NCI-H69 (cell line): ENCODE data around the gene PSTPIP1.
"Not testable (repeated sequence)": the region's sequence is repeated elsewhere in the genome, so short reads cannot be mapped to it uniquely, and the experiment has no call there.

Source experiments
- DNase-seq: peaks from one replicate; lab custom pipeline; 2025; lab: John Stamatoyannopoulos, UW

The PSTPIP1 gene

DNA sequence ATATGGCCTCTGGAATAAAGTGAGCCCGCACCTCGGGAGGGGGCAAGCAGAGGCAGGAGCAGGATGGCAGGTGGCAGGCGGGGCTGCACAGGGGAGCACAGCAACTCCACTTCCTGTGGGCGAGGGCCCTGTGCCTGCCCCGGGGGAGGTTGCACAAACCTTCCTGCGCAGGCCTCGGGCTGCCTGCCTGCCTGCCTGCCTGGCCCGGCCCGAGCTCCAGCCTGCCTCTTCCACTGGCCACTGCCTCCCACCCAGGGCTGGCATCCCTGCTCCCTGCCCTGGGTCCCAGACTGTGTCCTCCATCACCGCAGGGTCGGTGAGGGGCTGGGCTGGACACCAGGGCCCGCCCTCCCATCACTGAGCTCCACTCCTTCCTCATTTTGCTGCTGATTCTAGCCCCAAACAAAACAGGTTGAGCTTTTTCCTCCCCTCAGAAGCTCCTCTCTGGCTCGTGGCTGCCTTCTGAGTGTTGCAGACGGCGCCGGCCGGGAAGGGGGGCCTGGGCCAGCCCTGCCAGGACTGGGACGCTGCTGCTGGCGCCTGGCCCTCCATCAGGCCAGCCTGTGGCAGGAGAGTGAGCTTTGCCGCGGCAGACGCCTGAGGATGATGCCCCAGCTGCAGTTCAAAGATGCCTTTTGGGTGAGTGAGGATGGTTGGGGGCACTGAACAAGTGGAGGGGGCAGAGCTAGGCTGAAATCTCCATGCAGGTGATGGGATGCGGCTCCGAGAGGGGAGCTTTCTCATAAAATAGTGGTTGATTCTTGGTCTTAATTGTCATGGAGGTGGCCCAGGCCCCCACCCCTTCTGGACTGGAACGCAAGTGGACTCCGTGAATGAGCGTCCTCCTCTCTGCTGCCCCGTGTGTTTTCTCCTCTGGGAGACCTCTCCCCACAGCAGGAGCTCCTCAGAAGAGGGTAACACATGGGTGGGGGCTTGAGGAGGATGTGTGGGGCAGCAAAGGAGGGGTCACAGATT is at the start of gene PSTPIP1:
Gene PSTPIP1 (plus strand): TSS at position 156 of the 975 bp plus-strand sequence. CDS start 448 bp downstream, at position 604.
- peak; percentile 66 for DNase-seq

DNA sequence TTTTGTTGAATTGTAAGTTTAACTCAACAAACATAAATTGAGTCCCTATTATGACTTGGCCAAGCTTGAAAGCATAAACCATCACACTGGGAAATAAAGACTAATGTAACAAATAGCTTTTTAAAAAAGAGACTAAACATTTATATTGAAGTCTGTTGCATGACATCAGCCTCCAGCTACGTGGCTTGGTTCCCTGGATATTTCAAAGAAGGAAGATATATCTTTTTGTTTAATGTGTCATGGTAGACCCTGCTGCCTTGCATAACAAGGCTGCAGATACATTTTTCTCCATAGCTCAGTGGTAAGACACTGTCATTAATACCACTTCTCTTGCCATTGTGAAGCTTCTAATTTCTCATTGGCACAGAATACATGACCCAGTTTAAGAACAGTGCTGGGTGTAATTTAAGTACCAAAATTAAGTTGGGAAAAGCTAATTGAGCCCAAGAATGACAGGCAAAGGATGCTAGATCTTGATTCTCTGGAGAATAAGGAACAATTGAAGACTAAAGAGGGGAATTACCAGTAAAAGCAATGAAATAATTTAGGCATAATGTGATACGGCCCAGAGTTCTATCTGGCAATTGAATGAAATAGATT is 49.3 kb upstream of the PSTPIP1 start:
- DNase-seq = no peak

DNA sequence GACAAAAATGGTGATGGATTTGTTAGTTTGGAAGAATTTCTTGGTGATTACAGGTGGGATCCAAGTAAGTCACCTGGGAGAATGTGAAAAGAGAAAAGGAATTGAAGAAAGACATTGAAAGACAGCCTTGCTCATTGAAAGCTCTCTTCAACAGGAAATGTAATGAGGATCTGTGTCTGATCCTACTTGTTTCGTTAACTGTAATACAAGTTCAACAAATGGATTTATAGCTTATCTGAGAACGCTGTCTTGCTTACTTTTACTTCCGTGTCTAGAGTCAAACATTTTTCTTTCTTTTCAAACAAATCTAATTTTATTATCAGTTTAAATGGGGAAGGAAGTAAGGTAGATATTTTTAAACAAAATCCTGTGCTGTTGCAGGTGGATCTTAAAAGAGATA is 47.5 kb upstream of the PSTPIP1 start:
- no peak for DNase-seq

DNA sequence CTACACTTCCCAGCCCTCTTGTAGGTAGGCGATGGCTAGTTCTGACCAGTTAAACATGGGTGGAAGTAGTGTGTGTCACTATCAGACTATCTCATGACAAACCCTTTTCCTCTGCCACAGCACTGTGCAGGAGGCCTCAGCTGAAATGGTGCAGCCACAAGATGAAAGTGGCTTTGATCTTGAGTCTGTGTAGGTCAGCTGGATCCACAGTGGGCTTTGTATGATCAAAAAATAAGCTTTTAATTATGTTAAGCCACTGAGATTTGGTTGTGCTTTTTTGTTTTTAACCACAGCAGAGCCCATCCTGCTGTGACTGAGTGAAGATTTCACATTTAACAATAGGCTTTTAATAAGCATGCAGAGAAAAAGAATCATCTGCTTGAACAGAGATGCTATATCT is 43.7 kb upstream of the PSTPIP1 start:
- no peak for DNase-seq

DNA sequence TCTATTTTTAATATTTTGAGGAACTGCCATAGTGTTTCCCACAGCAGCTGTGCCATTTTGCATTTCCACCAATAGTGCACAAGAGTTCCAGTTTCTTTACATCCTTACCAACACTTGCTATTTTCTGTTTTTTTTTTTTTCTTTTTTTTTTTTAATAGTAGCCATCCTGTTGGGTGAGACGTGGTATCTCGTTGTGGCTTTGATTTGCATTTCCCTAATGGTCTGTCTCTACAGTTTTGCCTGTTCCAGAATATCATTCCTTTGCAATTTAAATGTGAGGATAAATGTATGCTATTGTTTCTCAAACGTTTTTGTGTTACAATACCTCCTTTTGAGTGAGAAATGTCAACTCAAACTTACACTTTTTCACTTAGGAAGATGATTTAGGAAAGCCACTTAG is 41.0 kb upstream of the PSTPIP1 start:
- no peak for DNase-seq

DNA sequence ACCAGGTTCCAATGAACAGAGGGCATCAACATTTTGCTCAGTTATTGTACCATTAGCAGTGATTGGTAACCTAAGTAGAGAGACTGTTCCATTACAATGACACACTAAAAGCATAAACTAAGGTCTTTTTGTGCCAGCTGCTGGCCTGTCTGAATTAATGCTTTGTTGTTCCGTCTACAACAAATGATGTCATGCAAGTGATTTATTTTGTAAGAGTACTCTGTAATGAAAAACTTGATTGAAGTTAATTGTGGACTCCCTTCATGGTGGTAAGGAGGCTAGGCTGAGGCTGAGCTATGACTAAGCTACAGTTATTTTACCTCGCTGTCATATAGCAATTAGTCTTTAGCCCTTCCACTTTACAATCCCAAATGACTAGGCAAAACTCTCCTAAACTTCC is 40.2 kb upstream of the PSTPIP1 start:
- DNase-seq = peak; percentile 57

DNA sequence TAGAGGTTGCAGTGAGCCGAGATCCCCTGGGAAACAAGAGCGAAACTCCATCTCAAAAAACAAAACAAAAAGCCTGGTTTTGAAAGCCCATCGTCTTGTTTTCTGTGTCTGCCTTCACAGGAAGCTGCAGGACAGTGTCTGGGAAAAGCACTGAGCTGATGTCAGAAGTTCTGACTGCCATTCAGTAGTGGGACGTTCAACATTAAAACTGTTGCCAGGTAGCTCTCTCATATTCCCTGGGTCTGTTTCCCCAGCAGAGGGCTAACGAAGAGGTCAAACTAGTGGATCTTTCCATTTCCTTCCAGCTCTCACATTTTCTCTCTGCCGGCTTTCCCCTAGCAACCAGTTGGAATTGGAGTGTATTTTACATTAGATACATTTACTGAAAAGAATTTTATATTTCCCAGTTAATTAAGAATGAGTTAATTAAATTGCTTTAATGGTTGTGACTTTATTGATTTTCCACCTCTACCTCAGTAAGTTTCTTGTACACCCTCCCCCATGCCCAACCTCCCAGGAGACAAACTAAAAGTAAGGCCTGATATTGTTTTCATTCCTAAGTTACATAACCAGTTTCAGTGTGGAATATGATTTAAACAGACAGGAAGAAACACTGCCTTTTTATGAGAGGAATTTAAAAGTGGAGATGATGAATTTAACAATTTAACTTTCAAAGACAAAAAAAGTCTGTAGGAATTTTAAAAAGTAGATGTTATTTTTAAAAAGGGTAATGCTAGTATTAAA is 33.5 kb upstream of the PSTPIP1 start:
- DNase-seq = no peak

DNA sequence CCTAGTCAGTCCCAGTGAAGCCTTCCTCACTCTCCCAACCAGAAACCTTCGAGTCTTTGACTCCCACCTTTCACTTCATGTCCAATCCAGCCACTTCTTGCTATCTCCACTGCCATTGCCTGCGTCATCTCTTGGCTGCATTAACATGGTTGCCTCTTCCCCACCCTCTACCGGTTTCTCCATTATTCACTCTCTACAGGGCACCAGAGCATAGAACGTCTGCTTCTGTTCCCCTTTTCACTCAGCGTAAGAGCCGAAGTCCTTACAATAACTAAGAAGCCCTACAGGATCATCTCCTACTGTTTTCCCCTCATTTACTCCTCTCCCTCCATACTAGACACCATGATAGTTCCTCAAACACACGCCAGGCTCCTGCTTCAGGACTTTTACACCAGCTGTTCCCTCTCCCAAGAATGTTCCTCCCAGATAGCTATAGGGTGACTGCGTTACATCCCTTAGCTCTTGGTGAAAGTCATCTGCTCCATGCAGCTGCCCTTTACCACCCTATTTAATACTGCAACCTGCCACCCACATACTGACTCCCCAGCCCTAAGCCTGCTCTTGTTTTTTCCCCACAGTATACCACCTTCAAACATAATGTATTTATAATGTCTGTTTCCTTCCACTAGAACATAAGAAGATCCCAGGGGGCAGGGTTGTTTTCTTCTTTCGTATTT is 32.5 kb upstream of the PSTPIP1 start:
- DNase-seq = no peak

DNA sequence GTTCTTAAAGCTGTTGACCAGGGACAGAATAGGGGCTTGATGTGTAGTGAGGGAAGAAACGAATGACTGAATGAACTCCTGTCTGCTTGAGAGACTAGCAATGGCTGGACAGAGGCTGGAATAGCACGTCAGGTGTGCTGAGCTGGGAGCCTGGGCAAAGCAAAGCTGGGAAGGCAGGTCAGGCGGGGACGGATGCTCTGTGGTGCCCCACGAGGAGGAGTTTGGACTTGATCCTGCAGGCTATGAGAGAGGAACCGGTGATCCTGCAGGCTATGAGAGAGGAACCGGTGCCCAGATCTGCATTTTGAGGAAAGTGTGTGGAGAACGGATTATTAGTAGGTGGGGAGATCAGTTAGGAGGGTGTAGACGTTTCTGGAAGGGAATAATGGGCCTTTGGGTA is 31.3 kb upstream of the PSTPIP1 start:
- no peak for DNase-seq

DNA sequence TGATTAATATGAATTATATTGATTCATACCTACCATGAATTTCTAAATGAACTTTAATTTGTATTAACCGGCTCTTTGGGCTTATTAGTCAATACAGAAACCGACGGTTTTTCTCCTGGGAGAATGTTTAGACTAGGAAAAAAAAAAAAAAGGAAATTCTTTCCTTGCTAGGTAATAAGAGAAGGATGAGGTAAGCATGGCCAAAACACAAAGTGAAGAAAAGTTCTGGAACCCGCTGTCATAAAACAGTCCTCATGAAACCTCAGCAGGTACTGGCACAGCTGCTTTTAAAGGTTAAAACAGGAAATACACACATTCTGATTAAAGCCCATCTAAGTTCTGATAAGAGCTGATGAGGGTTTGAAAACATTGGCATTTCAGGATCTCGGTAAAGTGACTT is 30.8 kb upstream of the PSTPIP1 start:
- no peak for DNase-seq

DNA sequence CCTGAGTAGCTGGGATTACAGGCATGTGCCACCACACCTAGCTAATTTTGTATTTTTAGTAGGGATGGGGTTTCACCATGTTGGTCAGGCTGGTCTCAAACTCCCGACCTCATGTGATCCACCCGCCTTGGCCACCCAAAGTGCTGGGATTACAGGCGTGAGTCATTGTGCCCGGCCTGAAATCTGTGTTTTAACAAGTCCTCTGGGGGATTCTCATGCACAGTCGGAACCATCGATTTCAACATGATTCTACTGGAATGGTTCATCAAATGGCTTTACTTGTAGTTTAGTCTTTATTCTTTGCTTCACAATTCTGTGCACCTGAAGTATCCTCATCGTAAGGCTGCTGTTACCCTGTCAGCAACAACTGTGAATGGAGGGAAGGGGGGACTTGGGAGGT is 28.9 kb upstream of the PSTPIP1 start:
- not testable (repeated sequence) for DNase-seq

DNA sequence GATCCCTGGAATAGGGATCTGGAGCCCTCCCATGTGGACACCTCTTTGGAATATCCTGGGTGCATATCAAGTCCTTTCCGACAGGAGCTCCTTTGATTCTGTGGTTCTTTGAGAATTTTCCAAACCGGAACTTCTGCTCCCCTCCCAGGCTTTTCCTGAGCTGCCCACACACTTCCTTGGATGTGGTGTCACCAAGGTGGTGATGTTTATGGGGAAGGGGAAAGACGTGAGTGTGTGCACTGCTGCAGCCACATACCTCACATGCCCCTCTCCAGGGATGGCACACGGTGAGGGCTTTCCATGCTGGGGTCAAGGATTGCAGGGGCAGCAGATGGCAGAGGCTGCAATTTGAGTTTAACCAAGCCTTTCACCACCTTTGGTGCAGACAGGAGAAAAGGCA is 27.9 kb upstream of the PSTPIP1 start:
- DNase-seq = no peak

DNA sequence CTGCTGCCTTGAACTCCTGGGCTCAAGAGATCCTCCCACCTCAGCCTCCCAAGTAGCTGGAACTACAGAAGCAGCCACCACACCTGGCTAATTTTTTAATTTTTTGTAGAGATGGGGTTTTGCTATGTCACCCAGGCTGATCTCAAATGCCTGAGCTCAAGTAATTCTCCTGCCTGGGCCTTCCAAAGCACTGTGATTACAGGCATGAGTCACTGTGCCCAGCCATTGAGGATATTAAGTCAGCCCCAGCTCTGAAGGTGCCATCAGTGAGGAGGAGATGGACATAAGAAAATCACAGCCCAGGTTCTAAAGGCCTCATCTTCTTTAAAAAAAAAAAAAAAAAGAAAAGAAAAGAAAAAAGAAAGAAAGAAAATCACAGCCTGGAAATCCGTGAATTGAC is 26.6 kb upstream of the PSTPIP1 start:
- DNase-seq = no peak

DNA sequence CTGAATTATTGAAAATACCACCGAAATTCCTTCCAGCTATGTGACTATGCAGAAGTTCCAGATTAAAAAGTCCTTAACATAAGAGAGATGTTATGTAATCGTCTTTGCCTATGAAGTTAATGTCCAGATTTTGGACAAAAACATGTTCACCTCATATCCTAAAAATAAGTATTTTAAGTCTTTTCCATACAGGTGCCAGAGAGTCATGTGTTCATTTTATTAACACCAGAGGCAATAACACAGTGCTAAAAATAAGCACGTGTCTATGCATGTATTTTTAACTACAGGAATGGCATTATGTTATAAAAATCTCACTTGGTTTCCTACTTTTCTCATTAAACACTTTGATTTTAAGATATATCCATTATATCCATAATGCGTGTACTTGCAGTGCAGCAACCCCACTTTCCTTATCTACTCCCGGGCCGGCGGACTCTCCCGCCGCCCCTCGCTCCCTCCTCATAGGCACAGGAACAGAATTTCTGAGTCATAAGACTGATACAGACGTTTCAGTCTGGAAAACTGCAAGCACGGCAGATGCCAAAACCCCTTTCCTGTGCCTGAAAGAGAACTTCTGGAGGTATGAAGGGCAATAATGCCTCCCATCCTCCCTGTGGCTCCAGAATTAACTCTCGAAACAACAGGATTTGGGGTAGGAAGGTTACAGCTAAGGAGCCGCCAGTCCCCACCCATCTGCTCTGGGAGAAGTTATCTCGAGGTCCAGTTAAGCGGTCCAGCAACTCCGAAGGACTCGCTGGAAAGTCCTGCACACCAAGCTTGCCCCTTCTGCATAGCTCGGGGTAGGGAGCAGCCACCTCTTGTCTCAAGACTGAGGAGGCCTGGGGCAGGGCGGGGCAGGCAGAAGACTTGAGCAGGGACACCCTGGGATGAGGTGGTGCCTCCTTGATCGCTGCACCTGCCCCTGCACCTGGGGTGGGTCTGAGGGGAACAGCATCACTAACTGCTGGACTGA is 22.3 kb upstream of the PSTPIP1 start:
- no peak for DNase-seq

DNA sequence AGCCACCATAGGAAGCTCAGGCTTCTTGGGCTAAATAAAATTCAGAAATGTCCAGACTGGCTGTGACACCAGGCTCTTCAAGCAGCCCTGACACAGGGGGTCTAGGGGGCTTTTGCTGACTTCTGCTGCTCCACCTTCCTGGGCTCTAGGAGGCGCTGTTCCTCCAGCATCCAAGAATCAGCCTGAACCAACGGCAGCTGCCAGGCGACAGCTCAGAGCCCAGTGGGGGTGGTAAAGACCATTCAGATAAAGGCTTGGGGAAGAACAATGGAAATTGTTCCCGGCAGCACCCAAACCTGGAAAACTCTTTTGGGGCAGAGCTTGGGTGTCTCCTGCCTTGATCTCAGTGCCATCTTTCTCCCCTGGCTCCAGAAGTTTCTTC is 21.6 kb upstream of the PSTPIP1 start:
- peak; percentile 43 for DNase-seq

DNA sequence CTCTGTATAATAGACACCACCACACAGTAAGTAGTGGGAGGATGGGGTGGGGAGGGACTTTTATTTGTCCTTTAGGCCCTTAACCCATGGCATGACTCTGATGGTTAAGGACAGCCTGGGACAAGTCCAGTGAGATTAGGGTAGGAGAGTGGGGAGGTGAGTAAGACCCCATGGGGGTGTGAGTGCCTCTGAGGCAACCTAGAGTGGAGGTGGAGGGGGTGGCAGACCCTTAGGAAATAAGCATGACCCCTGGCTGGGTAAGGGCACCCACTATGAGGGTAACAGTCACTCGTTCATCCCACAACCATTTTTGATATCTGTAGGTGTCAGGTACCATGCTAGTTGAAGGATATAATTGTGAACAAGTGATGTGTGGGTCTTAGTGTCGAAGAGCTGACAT is 21.0 kb upstream of the PSTPIP1 start:
- no peak for DNase-seq

DNA sequence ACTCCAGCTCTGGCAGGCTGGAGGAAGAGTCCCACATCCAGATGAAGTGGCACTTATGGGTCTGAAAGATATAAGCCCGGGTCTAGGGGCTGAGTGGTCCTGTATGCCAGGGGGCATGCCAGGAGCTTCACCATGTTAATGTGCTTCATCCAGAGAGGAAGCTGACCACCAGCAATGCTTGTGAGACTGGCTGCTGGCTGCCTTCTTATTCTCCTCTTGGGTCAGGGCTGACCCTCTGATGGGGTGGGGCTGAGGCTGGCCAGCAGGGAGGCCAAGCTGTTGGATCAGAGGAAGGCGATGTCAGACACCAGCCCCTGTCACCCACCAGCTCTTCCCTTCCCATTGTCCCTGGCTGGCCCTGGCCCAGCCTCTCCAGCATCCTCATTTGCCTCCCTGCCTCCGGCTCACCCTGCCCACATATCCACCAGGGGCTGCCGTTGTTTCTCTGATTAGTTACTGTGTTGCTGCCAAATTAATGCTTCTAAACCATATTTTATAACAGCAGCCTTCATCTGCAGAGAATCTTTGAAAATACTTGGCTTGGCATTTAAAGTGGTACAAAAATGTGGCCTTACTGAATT is 20.4 kb upstream of the PSTPIP1 start:
- no peak for DNase-seq

DNA sequence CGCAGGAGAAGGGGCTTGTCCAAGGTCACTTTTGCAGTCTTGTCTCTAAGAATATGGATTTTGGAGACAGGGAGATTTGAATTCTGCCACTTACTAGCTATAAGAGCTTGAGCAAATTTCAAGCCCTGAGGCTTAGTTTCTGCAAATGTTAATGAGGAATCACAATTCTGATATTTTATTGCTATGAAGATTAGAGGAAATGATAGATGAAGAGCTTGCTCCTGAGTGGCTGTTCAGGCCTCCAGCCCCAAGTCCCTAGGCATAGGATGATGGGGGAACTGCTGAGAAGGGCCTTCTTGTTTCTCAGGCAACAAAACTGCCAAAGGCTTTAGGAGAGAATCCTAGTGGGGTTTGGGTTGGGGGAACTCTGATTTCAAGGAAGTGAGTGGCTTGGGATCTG is 18.8 kb upstream of the PSTPIP1 start:
- no peak for DNase-seq

DNA sequence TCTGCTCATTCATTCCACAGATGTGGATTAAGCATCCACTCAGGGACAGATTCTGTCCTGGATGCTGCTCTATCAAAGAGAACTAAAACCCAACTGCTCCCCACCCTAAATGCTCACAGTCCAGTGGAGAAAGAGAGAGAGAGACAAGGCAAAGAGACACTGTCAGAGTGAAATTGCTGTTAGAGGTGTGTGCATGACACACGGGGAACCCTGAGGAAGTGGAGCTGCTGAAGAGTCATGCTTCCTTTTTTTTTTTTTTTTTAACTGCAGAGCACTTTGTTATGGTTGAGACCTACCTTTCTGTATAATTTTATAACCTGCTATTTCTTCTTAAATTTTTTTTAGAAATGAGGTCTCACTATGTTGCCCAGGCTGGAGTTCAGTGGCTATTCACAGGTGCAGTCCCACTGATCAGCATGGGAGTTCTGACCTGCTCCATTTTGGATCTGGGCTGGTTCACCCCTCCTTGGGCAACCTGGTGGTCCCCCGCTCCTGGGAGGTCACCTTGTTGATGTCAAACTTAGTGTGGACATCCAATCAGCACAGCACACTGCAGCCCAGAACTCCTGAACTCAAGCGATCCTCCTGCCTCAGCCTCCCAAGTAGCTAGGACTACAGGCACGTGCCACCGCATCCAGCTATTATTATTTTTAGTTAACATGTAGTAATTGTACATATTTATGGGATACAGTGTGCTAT is 18.2 kb upstream of the PSTPIP1 start:
- no peak for DNase-seq
